ENCODE measurements around the gene ELMOD3.
A peak's percentile ranks its signal among the peaks of the same experiment; 100 is the strongest.

DNA sequence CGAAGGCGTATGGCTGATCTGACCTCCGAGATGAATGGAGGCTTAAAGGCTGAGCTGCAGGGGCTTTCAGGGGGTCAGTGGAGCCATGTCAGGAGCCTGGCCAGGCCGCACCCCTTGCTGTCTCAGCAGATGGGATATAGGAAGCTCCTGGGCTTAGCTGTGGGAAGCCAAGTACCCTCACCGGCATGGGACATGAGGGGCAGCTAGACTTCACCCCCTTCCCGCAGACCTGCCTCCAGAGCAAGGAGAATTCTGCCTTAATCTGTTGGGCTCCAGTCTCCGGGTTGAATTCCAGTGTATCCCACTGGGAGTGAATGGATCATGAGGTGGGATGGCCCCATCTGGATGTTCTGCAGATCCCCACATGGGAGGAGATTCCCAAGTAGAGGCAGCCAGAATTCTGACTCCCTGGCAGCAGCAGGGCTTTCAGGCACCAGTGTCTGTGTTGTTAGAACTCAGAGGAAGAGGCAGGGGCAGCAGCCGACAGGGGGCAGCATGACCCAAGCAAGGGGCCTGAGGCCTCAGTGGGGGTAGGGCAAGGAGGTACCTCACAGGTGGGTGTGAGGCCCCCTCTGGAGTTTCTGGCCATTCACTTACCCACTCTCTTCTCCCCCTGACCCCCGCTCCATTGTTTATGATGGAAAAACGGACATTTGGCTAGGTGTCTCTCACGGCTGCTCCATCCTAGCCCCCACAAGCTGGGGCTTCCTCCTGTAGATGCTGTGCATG is 36.5 kb downstream of the ELMOD3 start:
- TF ChIP-seq EZH2 (IDR thresholded peaks at IDR 0.05; ENCODE audit: low read depth): no peak
- TF ChIP-seq, protein P1, sequence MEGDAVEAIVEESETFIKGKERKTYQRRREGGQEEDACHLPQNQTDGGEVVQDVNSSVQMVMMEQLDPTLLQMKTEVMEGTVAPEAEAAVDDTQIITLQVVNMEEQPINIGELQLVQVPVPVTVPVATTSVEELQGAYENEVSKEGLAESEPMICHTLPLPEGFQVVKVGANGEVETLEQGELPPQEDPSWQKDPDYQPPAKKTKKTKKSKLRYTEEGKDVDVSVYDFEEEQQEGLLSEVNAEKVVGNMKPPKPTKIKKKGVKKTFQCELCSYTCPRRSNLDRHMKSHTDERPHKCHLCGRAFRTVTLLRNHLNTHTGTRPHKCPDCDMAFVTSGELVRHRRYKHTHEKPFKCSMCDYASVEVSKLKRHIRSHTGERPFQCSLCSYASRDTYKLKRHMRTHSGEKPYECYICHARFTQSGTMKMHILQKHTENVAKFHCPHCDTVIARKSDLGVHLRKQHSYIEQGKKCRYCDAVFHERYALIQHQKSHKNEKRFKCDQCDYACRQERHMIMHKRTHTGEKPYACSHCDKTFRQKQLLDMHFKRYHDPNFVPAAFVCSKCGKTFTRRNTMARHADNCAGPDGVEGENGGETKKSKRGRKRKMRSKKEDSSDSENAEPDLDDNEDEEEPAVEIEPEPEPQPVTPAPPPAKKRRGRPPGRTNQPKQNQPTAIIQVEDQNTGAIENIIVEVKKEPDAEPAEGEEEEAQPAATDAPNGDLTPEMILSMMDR (conservative IDR thresholded peaks at IDR 0.05): peak; percentile 77
